Activated naive CD4-positive, alpha-beta T cell treated with anti-CD3 and anti-CD28 coated beads for 36 hours (primary cell): Measurements from ENCODE around the gene TTC36. TPM values are rescaled to one million over a fixed set of nuclear protein-coding genes. Genes with fewer than 3 reads are reported as not detected.
"Not testable (repeated sequence)": the region's sequence is repeated elsewhere in the genome, so short reads cannot be mapped to it uniquely, and the experiment has no call there.

Source experiments
- CTCF ChIA-PET: fragments of 350-600 bp; sonication (Branson Sonifier 250); formaldehyde crosslinking; loops from one replicate; lab custom pipeline; 2021; ENCODE audit warnings: antibody characterized with exemption; lab: Charles Lee
- DNase-seq: peaks from one replicate; pipeline ENCODE4 v3.0.0-alpha.2; 2020
- H3K27ac Mint-ChIP-seq: one replicate; pipeline ENCODE4 v1.8.0; 2021; ENCODE audit warnings: mild to moderate bottlenecking, mixed read lengths
- H3K27me3 Mint-ChIP-seq: one replicate; pipeline ENCODE4 v1.8.0; 2021; ENCODE audit warnings: low read depth, mixed read lengths
- H3K36me3 Mint-ChIP-seq: one replicate; pipeline ENCODE4 v1.8.0; 2021; ENCODE audit warnings: low read depth, mixed read lengths
- H3K4me1 Mint-ChIP-seq: one replicate; pipeline ENCODE4 v1.8.0; 2021; ENCODE audit warnings: low read depth, mixed read lengths
- H3K4me3 Mint-ChIP-seq: one replicate; pipeline ENCODE4 v1.8.0; 2021; ENCODE audit warnings: mild to moderate bottlenecking, moderate library complexity, mixed read lengths
- H3K9me3 Mint-ChIP-seq: one replicate; pipeline ENCODE4 v1.8.0; 2021; ENCODE audit warnings: mixed read lengths
- intact Hi-C: fragments of 100-400 bp; cut with micrococcal nuclease; formaldehyde crosslinking; loops from one replicate; pipeline ENCODE4 v1.15.1; 2023
- total RNA-seq, 2 experiments: library from RNA; stranded (reverse); gene quantifications; one replicate each; pipeline ENCODE4 v1.2.3, GENCODE V29; 2021

Gene TTC36
- total RNA-seq, 2 experiments from 2014 or later, result not detected

- Mint-ChIP-seq H3K4me3 (no peak overlapping the region), H3K4me1 (peaks cover 45% of the 10 kb centered on the region), H3K36me3 (peaks cover 12% of the 10 kb centered on the region), H3K9me3 (no peaks in the 10 kb centered on the region), H3K27ac (peak overlapping the region; percentile 94), H3K27me3 (no peaks in the 10 kb centered on the region)
- no peak for DNase-seq
- intact Hi-C loops, result loop anchor here (5.0 kb wide), 1 partner anchor 363 kb away; no protein-coding TSS in a partner anchor
- CTCF ChIA-PET, result interaction anchor here (0.7 kb wide), 1 partner anchor 425 kb away, joined by 5 read pairs; no protein-coding TSS in a partner anchor
These were observed 43.5 kb downstream of the TTC36 start for GRCh38 chr11:118570787-118571186.

- H3K36me3 Mint-ChIP-seq, result peaks cover 15% of the 10 kb centered on the region
- H3K27ac Mint-ChIP-seq, result peak overlapping the region; percentile 94
- H3K27me3 Mint-ChIP-seq, CTCF ChIA-PET, H3K9me3 Mint-ChIP-seq: not testable (repeated sequence)
- DNase-seq, result peak; percentile 24
- intact Hi-C loops, result loop anchor here (1.0 to 5.0 kb wide), 5 partner anchors 171 to 459 kb away; partner anchors contain the start of genes ATP5MG, RPS25, SLC37A4 and TRAPPC4
- peaks cover 47% of the 10 kb centered on the region for H3K4me1 Mint-ChIP-seq
- peak overlapping the region; percentile 91 for H3K4me3 Mint-ChIP-seq
These were observed 44.4 kb downstream of the TTC36 start for GRCh38 chr11:118571701-118572060.

GRCh38 chr11:118572061-118572980 is 45.0 kb downstream of the TTC36 start, which contains the start of gene ARCN1:
Gene ARCN1 (plus strand): TSS chr11:118572409. CDS start chr11:118572548, 139 bp downstream.
- peaks cover 17% of the 10 kb centered on the region for H3K36me3 Mint-ChIP-seq
- intact Hi-C loops, result loop anchor here (1.0 to 5.0 kb wide), 5 partner anchors 172 to 458 kb away; partner anchors contain the start of genes ATP5MG, RPS25, SLC37A4 and TRAPPC4
- CTCF ChIA-PET, result interaction anchor here (1.5 kb wide), 1 partner anchor 38 kb away, joined by 5 read pairs; no protein-coding TSS in a partner anchor
- peak; percentile 84 for DNase-seq
- H3K4me1 Mint-ChIP-seq, result peaks cover 54% of the 10 kb centered on the region
- peak within 1 kb of the TSS; percentile 94 for H3K27ac Mint-ChIP-seq
- H3K9me3 Mint-ChIP-seq, result no peaks in the 10 kb centered on the region
- H3K27me3 Mint-ChIP-seq, result no peaks in the 10 kb centered on the region
- H3K4me3 Mint-ChIP-seq, result peak within 1 kb of the TSS; percentile 91

GRCh38 chr11:118572981-118573550 is 45.8 kb downstream of the TTC36 start:
- CTCF ChIA-PET, result interaction anchor here (1.5 kb wide), 1 partner anchor 37 kb away, joined by 5 read pairs; no protein-coding TSS in a partner anchor
- H3K27me3 Mint-ChIP-seq, result no peaks in the 10 kb centered on the region
- peak; percentile 57 for DNase-seq
- H3K4me3 Mint-ChIP-seq, result peak overlapping the region; percentile 91
- peak overlapping the region; percentile 94 for H3K27ac Mint-ChIP-seq
- intact Hi-C loops, result loop anchor here (1.0 to 5.0 kb wide), 7 partner anchors 36 to 457 kb away; partner anchors contain the start of genes ATP5MG, RPS25, SLC37A4 and TRAPPC4
- peaks cover 58% of the 10 kb centered on the region for H3K4me1 Mint-ChIP-seq
- H3K9me3 Mint-ChIP-seq, result no peaks in the 10 kb centered on the region
- peaks cover 20% of the 10 kb centered on the region for H3K36me3 Mint-ChIP-seq

- peak overlapping the region; percentile 21 for H3K4me3 Mint-ChIP-seq
- H3K27me3 Mint-ChIP-seq, result no peaks in the 10 kb centered on the region
- H3K4me1 Mint-ChIP-seq, result peaks cover 64% of the 10 kb centered on the region
- no peak for DNase-seq
- intact Hi-C loops, result loop anchor here (5.0 kb wide), 1 partner anchor 367 kb away; no protein-coding TSS in a partner anchor
- peaks cover 20% of the 10 kb centered on the region for H3K36me3 Mint-ChIP-seq
- no peaks in the 10 kb centered on the region for H3K9me3 Mint-ChIP-seq
- CTCF ChIA-PET, result interaction anchor here (0.8 kb wide), 1 partner anchor 89 kb away, joined by 3 read pairs; no protein-coding TSS in a partner anchor
- no peak overlapping the region for H3K27ac Mint-ChIP-seq
These were observed 47.4 kb downstream of the TTC36 start for GRCh38 chr11:118574636-118575035.

- DNase-seq, H3K4me3 Mint-ChIP-seq, H3K27me3 Mint-ChIP-seq, H3K27ac Mint-ChIP-seq, CTCF ChIA-PET, H3K9me3 Mint-ChIP-seq, intact Hi-C loops: not testable (repeated sequence)
- peaks cover 53% of the 10 kb centered on the region for H3K4me1 Mint-ChIP-seq
- peaks cover 21% of the 10 kb centered on the region for H3K36me3 Mint-ChIP-seq
These were observed 50.7 kb downstream of the TTC36 start for GRCh38 chr11:118577995-118578394.

Other genes starting within 250 kb of the TTC36 start
- 100 to 1,000 TPM; 377 to 415 TPM for gene CD3E, start 222.7 kb upstream of the TTC36 start, total RNA-seq
- gene CD3D, start 184.8 kb upstream of the TTC36 start, total RNA-seq, result 100 to 1,000 TPM; 259 to 285 TPM
- 100 to 1,000 TPM; 103 to 106 TPM for gene CD3G, start 183.1 kb upstream of the TTC36 start, total RNA-seq
- 10 to 100 TPM; 35.3 to 35.7 TPM for gene UBE4A, start 167.9 kb upstream of the TTC36 start, total RNA-seq
- gene ATP5MG, start 125.9 kb upstream of the TTC36 start, total RNA-seq, result 100 to 1,000 TPM; 279 to 284 TPM
- 10 to 100 TPM; 68.4 to 68.5 TPM for gene KMT2A, start 91.0 kb upstream of the TTC36 start, total RNA-seq
- 10 to 100 TPM; 13.3 to 14.1 TPM for gene TMEM25, start 3.7 kb downstream of the TTC36 start, total RNA-seq
- gene IFT46, start 38.5 kb downstream of the TTC36 start, total RNA-seq, result 10 to 100 TPM; 18.1 to 20.0 TPM
- gene ARCN1, start 44.9 kb downstream of the TTC36 start, total RNA-seq, result 100 to 1,000 TPM; 159 to 174 TPM
- gene PHLDB1, start 80.1 kb downstream of the TTC36 start, total RNA-seq, result 1 to 10 TPM; 2.0 TPM
- not detected for gene TREH, start 152.2 kb downstream of the TTC36 start, total RNA-seq